GM12878 (cell line): ENCODE results near the gene DNAH8. TPM values are rescaled to one million over a fixed set of nuclear protein-coding genes. Genes with fewer than 3 reads are reported as not detected.

Source experiments
- ATAC-seq: fragments of 200-7000 bp; cut with Tn5 transposase; 3 replicates; pipeline ENCODE4 v1.9.1; 2020; ENCODE audit warnings: mild to moderate bottlenecking, moderate library complexity
- BruUV-seq: library from RNA; stranded (reverse); fragments of 400-500 nt; replicated peaks from 2 replicates; lab custom pipeline; 2021; lab: Mats Ljungman, UMichigan
- CTCF ChIA-PET: fragments of 300-600 bp; sonication (Branson Sonifier 250); formaldehyde crosslinking; extraction: SDS; loops from one replicate; lab custom pipeline; 2021; ENCODE audit warnings: inconsistent platforms; lab: Yijun Ruan, JAX
- POLR2A ChIA-PET: fragments of 350-600 bp; formaldehyde crosslinking; extraction: SDS; loops from one replicate; lab custom pipeline; 2021; ENCODE audit warnings: inconsistent platforms; lab: Charles Lee
- RAD21 ChIA-PET: fragments of 300-600 bp; sonication (Branson Sonifier 250); formaldehyde crosslinking; loops from one replicate; lab custom pipeline; 2023; ENCODE audit warnings: antibody characterized with exemption; ENCODE audit not compliant: unreplicated experiment; lab: Charles Lee
- SMC1A ChIA-PET: fragments of 300-600 bp; sonication (Branson Sonifier 250); formaldehyde crosslinking; loops from one replicate; lab custom pipeline; 2023; ENCODE audit not compliant: unreplicated experiment, uncharacterized antibody; lab: Charles Lee
- DNase-seq: peaks from one replicate; pipeline ENCODE4 v3.0.0-alpha.2; 2011; ENCODE audit warnings: low read depth, low spot score
- FAIRE-seq: peaks from 3 replicates; lab custom pipeline; 2011; peaks lifted over from hg19 to GRCh38; lab: Jason Lieb, UNC
- H2AFZ ChIP-seq: 2 replicates; pipeline ENCODE4 v1.6.0; 2011; ENCODE audit warnings: low read depth, low read length, control low read depth; ENCODE audit not compliant: control insufficient read depth
- H3K27ac ChIP-seq: 2 replicates; pipeline ENCODE4 v1.5.1; 2011; ENCODE audit warnings: control low read depth; ENCODE audit not compliant: control insufficient read depth, insufficient read depth
- H3K27me3 ChIP-seq, 2 experiments: replicated peaks in 1 of 2; 2 replicates each; pipeline versions ENCODE4 v1.6.0 to v1.6.1; 2011; ENCODE audit warnings: low read length in 1 of 2; ENCODE audit not compliant: control insufficient read depth in 2 of 2, insufficient read depth in 2 of 2
- H3K36me3 ChIP-seq, 2 experiments: 2 replicates each; pipeline ENCODE4 v1.5.1; 2011; ENCODE audit warnings: low read length in 1 of 2; ENCODE audit not compliant: control insufficient read depth in 2 of 2, insufficient read depth in 2 of 2
- H3K4me1 ChIP-seq: 2 replicates; pipeline ENCODE4 v1.6.1; 2011; ENCODE audit warnings: mild to moderate bottlenecking, low read length, moderate library complexity, mixed read lengths; ENCODE audit not compliant: control insufficient read depth, insufficient read depth
- H3K4me2 ChIP-seq: 2 replicates; pipeline ENCODE4 v1.6.0; 2011; ENCODE audit warnings: control low read depth; ENCODE audit not compliant: control insufficient read depth, insufficient read depth
- H3K4me3 ChIP-seq: fragments of 200-600 bp; sonication (generic); 2 replicates; pipeline ENCODE4 v1.5.1; 2016
- H3K79me2 ChIP-seq: 2 replicates; pipeline ENCODE4 v1.6.0; 2011; ENCODE audit warnings: low read length; ENCODE audit not compliant: control insufficient read depth, insufficient read depth
- H3K9ac ChIP-seq: 2 replicates; pipeline ENCODE4 v1.8.0; 2011; ENCODE audit warnings: low read length, control low read depth, mixed read lengths; ENCODE audit not compliant: control insufficient read depth, insufficient read depth
- H3K9me3 ChIP-seq: replicated peaks from 3 replicates; pipeline ENCODE4 v1.5.1; 2011; ENCODE audit warnings: mild to moderate bottlenecking, low read length; ENCODE audit not compliant: control insufficient read depth, insufficient read depth
- H4K20me1 ChIP-seq: 2 replicates; pipeline ENCODE4 v1.6.0; 2011; ENCODE audit not compliant: control insufficient read depth, insufficient read depth
- ATF7 ChIP-seq: fragments of 450-650 bp; IDR thresholded peaks from 2 replicates; pipeline ENCODE4 v1.6.1; 2016; ENCODE audit warnings: low read depth, mild to moderate bottlenecking
- CHD2 ChIP-seq: IDR thresholded peaks from 2 replicates; pipeline ENCODE4 v1.6.1; 2011; ENCODE audit warnings: low read depth, low read length, improper control_type of control experiment, borderline replicate concordance
- DPF2 ChIP-seq: fragments of 450-650 bp; IDR thresholded peaks from 2 replicates; pipeline ENCODE4 v1.6.1; 2017; ENCODE audit warnings: mild to moderate bottlenecking
- E4F1 ChIP-seq: fragments of 450-650 bp; IDR thresholded peaks from 2 replicates; pipeline ENCODE4 v1.6.1; 2018; ENCODE audit warnings: borderline replicate concordance, mild to moderate bottlenecking; ENCODE audit not compliant: partially characterized antibody
- ETV6 ChIP-seq, 2 experiments: fragments of 450-650 bp in 1 of 2; IDR thresholded peaks in 1 of 2; conservative IDR thresholded peaks in 1 of 2; 2 replicates each; pipeline ENCODE4 v1.6.1; 2014; ENCODE audit warnings: antibody characterized with exemption in 1 of 2, borderline replicate concordance in 1 of 2, low read depth in 1 of 2, mild to moderate bottlenecking in 1 of 2, moderate library complexity in 1 of 2
- MTA3 ChIP-seq: IDR thresholded peaks from 2 replicates; pipeline ENCODE4 v1.6.1; 2012; ENCODE audit warnings: low read length, inconsistent platforms, borderline replicate concordance
- NBN ChIP-seq: fragments of 450-650 bp; IDR thresholded peaks from 2 replicates; pipeline ENCODE4 v1.6.1; 2016
- NR2C2 ChIP-seq: IDR thresholded peaks from 2 replicates; pipeline ENCODE4 v1.6.1; 2011; ENCODE audit warnings: borderline replicate concordance, low read depth; ENCODE audit not compliant: control insufficient read depth, insufficient read length
- NR2F1 ChIP-seq: fragments of 450-650 bp; conservative IDR thresholded peaks from 2 replicates; pipeline ENCODE4 v1.6.1; 2017; ENCODE audit warnings: mild to moderate bottlenecking
- PML ChIP-seq: IDR thresholded peaks from 2 replicates; pipeline ENCODE4 v1.6.1; 2012; ENCODE audit warnings: low read length, inconsistent platforms
- SMAD5 ChIP-seq: IDR thresholded peaks from 2 replicates; pipeline ENCODE4 v1.6.1; 2016; ENCODE audit warnings: antibody characterized with exemption, low read depth
- SUPT20H ChIP-seq: IDR thresholded peaks from 2 replicates; pipeline ENCODE4 v1.6.1; 2011; ENCODE audit warnings: low read depth, mild to moderate bottlenecking, low read length, moderate library complexity, borderline replicate concordance; ENCODE audit not compliant: control insufficient read depth
- TCF12 ChIP-seq: IDR thresholded peaks from 2 replicates; pipeline ENCODE4 v1.6.1; 2011; ENCODE audit warnings: low read depth, mild to moderate bottlenecking, low read length
- ZBED1 ChIP-seq: IDR thresholded peaks from 2 replicates; pipeline ENCODE4 v1.6.1; 2016; ENCODE audit warnings: borderline replicate concordance
- ZNF622 ChIP-seq: fragments of 450-650 bp; IDR thresholded peaks from 2 replicates; pipeline ENCODE4 v1.6.1; 2017; ENCODE audit warnings: mild to moderate bottlenecking, inconsistent platforms
- WGBS: methylation state at CpG from one replicate; pipeline ENCODE4 v1.1.6; 2016; ENCODE audit warnings: low lambda C conversion rate; ENCODE audit not compliant: insufficient replicate concordance, insufficient coverage; ENCODE audit errors: missing lambda C conversion rate; 5-methylcytosine and 5-hydroxymethylcytosine counted together
- in situ Hi-C: fragments of 300-500 bp; cut with MboI; formaldehyde crosslinking; loops from 9 replicates; pipeline ENCODE4 v1.14.3; 2018; ENCODE audit warnings: mixed read lengths
- intact Hi-C: fragments of 100-400 bp; cut with micrococcal nuclease; formaldehyde crosslinking; loops from one replicate; pipeline ENCODE4 v1.14.2; 2022; ENCODE audit not compliant: unreplicated experiment
- polyA plus RNA-seq, 11 experiments: library from polyadenylated mRNA; depleted of rRNA in 4 of 11; unstranded in 6 of 11; stranded (reverse) in 5 of 11; fragments of >200 nt; fragmentation: Nextera tagmentation in 4 of 11; fragmentation: Illumina TruSeq in 1 of 11; extraction: Ambion mirVana in 4 of 11; extraction: Trizol in 1 of 11; gene quantifications; 1 replicate in 1 of 11; 2 replicates in 10 of 11; pipeline versions ENCODE4 v1.2.1 to v1.2.3, GENCODE V29; 2011 to 2016; ENCODE audit warnings: inconsistent platforms in 2 of 11, missing spikeins in 2 of 11, low read depth in 1 of 11
- total RNA-seq, 4 experiments: library from RNA; depleted of rRNA in 3 of 4; stranded (reverse); fragments of >200 nt in 3 of 4; fragmentation: Illumina TruSeq in 1 of 4; extraction: Trizol in 1 of 4; gene quantifications; 2 replicates each; pipeline versions ENCODE4 v1.2.1 to v1.2.3, GENCODE V29; 2013 to 2021

DNAH8 gene
- total and polyA plus RNA-seq, 10 of the 15 experiments (the other 5 are each of a cell fraction or from before 2014, with no cell fraction given), result 0.02 to 0.34 (median 0.10) TPM; not detected in 3

- TF ChIP-seq ZNF622 (no peak), ATF7 (no peak), NR2C2 (no peak)
- TF ChIP-seq, all 136 proteins: peak for 0
Measured at GRCh38 chr6:38990475-38990874, 275.4 kb downstream of the DNAH8 start (continued).

- BruUV-seq, result no TSS peak
- no peaks in the 10 kb centered on the region for H3K27me3 ChIP-seq
- H4K20me1 ChIP-seq, result no peaks in the 10 kb centered on the region
- DNase-seq (no peak), FAIRE-seq (no peak), ATAC-seq (no peak)
- POLR2A ChIA-PET, result no interaction called here
- SMC1A ChIA-PET, result interaction anchor here (1.0 to 1.9 kb wide), 10 partner anchors 8 to 313 kb away, joined by 3 to 10 read pairs (median 4); no protein-coding TSS in a partner anchor
- RAD21 ChIA-PET, result interaction anchor here (0.8 to 3.4 kb wide), 5 partner anchors 96 to 313 kb away, joined by 3 to 14 read pairs (median 6); no protein-coding TSS in a partner anchor
- intact Hi-C loops, result loop anchor here (5.0 to 10.0 kb wide), 2 partner anchors 158 to 306 kb away; no protein-coding TSS in a partner anchor
- H3K36me3 ChIP-seq, result no peaks in the 10 kb centered on the region
- in situ Hi-C loops, result no loop called here
- no peak overlapping the region for H3K4me2 ChIP-seq
- no peaks in the 10 kb centered on the region for H3K4me1 ChIP-seq
- no peak for TF ChIP-seq MTA3
- TF ChIP-seq DPF2, result no peak
- no peak for TF ChIP-seq NR2F1
- TF ChIP-seq PML, result no peak
- TF ChIP-seq ZBED1, result no peak
- no peak for TF ChIP-seq E4F1
- no peak for TF ChIP-seq SUPT20H
- no peak for TF ChIP-seq CHD2
- no peak for TF ChIP-seq SMAD5
- TF ChIP-seq ETV6 (conservative IDR thresholded peaks at IDR 0.05 in 1 of 2, IDR thresholded peaks at IDR 0.05 in 1 of 2; ENCODE audit: borderline replicate concordance in 1 of 2, low read depth in 1 of 2), result no peak
- no peak for TF ChIP-seq TCF12
- TF ChIP-seq NBN, result no peak
- H3K9me3 ChIP-seq, result no peaks in the 10 kb centered on the region
- CTCF ChIA-PET, result interaction anchor here (0.8 to 2.3 kb wide), 19 partner anchors 9 to 314 kb away, joined by 3 to 18 read pairs (median 4); no protein-coding TSS in a partner anchor
- no peak overlapping the region for H2AFZ ChIP-seq
- no peak overlapping the region for H3K27ac ChIP-seq
- H3K79me2 ChIP-seq, result no peaks in the 10 kb centered on the region
- WGBS, result 54% methylated on average over 5 of the region's 5 CpGs
- no peak overlapping the region for H3K9ac ChIP-seq
- H3K4me3 ChIP-seq, result no peak overlapping the region
Measured at GRCh38 chr6:38996676-38997075, 281.6 kb downstream of the DNAH8 start.
